T follicular helper cell (primary cell): Measurements from ENCODE around the gene MRPS6.

Experiments used
- DNase-seq: peaks from one replicate; pipeline ENCODE4 v3.0.0-alpha.2; 2020; ENCODE audit warnings: low read depth

Gene MRPS6

DNA sequence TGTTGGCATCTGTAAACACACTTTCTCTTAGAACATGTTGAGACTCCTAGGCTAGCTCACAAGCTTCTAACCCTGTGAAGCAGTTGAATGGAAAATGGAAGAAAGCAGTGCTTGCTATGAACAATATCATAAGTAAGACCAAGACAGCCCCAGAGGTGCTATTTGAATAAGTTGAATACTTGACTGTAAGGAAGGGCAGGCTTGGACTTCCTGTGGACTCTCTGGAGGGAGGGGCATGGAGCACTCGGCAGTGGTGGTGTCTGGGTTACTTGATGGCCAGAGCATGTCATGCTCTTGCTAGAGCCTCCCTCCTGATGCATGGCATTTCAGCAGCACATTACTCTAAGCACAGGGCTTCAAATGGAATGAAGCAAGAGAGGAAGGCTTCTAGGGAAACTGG, 60.0 kb downstream of the MRPS6 start:
- no peak for DNase-seq

DNA sequence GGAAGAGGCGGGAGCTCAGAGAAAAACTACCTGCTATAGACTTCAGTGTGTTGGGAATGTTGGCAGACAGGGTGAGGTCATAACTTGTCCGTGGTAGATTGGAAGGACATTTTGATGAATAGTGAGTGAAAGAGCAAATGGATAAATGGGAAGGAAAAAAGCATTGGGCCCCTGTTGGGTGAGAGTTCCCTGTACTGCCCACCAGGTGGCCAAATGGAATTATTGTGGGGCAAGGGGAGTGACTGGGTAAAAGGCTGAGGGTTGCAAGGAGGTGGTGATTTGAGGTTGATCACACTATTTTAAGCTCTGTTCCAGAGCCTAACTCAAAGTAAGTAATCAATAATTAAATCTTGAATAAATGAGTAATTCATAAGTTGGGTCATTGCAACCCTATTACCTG, 60.4 kb downstream of the MRPS6 start:
- no peak for DNase-seq

DNA sequence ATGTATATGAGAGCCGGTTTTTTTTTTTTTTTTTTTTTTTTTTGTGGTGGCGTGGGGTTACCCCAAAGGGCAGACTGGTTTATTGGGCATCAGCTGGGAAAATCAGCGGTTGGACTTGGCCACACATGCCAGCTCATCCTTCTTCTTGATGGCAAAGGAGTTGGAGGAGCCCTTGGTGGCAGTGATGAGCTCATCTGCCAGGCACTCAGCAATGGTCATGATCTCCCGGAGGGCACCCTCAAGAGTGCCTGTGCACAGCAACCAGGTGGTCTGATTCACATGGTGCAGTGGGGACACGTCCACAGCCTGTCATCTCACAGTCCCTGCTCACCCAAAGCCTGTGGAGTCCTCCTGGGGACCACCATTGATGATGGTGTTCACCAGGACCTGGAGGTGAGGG, 62.0 kb downstream of the MRPS6 start:
- DNase-seq = no peak

DNA sequence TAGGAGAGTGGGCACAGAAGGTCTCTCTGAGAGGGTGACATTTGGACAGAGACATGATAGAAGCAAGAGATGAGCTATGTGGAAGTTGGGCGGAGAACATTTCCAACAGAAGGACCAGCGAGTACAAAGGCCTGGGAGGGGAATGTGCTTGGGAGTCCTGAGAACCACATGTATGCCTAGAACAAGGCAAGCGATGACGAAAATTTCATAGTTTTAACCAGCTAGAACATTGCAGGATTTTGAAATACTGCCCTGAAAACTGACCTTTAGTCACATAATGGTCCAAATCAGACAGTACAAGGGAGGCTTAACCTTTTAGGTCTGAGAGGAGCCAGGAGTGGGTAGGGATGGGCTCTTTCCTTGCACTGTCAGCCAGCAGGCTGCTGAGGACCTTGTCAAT, 68.0 kb downstream of the MRPS6 start:
- DNase-seq = no peak

DNA sequence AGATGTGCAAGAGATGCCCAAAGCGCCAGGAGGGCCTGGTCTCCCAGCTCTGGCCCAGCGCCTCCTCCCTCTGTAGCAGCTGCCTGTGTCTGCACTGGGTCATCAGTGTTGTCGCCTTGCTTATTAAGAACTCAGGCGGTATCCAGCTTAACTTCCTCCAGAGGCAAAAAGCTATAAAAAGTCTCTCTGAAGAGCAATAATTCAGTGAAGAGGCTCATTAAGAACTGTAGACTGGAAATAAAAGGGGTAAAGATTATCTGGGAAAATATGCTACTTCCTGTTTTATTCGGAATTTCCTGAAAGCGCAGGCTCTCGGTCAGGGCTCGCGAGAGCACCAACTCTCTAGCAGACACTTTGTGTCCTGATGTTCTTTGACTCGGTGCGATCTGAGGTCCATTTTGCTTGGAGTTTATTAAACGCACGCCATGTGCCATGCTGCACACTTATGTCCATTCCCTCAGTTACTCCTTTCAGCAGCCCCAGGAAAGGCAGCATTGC, 70.4 kb downstream of the MRPS6 start:
- no peak for DNase-seq

DNA sequence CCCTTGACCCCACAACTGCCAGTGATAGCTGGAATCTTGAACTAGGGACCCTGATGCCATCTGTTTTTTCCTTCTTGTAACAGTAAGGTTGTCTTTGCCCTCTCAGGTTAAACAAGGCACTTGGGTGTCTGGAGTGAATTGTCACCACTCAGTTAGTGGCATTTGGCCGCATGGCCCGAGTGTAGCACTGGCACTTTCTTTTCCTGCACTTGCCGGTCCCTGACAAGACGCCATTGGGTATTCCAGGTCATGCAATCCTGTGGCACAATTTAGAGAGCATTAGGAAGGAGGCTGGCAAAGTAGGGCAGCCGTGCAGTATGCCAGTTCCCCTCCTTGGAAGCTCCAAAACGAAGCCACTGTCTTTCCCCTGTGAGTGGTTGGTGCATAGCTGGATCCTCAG, 70.8 kb downstream of the MRPS6 start:
- no peak for DNase-seq

DNA sequence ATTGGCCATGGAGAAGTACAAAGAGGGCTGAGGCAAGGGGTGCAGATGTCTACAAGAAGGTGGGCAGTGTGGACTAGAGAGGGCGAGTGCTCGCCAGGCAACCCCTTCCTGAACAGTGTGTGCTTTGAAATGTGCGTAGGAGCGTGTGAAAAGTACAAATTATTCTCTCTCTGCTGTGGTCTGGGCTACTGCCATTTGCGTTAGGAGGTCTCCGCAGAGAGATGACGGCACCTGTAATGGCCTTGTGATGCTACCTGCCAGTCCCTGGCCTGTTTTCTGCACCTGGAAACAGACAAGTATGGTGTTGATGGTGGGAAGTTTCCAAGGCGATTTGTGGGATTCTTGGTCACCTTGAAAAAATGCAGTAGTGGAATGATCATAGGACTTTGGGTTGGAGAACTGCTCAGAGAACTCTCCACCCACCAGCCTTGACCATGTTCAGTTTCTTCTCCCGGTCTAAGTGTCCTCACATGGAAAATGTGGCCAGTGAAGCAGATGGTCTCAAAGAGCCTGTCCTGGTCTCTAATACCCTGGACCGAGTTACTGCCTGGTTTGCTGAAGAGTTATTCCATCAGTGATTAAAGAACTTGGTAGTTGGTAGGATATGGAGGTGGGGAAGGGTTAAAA, 74.5 kb downstream of the MRPS6 start:
- DNase-seq = no peak

DNA sequence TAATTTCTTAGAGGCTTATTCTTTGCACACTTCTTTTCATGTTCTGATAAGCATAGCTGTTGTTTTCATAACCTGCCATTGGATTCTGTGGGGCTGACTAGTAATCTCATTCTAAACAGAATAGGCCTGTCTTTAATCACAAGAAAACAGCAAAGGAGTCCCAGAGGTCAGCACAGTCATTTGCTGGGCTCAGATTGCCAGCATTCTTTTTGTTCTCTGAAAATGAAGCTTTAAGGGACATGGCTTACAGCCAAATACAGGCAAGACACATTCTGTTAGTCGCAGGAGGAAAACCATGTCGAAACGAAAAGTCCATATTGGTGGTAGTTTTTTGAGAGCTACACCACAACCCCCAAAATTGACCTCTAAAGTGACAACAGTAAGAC, 75.0 kb downstream of the MRPS6 start:
- DNase-seq = no peak

DNA sequence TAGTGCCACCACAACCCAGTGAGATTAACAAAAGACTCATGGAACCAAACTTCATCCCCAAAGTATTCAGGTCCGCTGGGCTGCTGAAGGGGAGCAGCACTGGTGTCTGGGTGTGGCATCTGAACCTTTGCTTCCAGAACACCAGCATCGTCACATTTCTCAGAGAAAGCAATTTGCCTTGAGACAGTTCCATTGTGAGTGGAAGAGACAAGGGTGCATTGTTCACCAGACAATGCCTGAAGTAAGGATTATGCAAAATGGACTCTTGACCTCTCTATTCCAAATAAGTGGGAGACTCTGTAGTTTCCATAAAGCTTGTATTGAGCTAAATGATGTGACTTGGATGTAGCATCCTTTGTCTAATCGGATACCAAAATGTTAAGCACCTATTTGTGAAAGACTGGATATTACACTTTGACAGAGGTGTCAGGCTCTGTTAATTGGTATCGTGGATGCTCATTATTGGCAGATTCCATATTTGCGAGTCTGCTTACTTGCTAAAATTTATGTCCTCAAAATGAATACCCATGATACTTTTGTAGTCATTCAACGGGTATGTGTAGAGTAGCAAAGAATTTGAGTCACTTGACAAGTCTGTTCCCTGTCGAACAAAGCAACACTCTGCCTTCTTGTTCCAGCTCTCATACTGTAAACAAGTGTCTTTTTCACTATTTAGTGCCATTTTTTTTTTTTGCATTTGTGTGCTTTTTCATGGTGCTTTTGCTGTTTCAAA, 75.6 kb downstream of the MRPS6 start:
- DNase-seq = no peak

DNA sequence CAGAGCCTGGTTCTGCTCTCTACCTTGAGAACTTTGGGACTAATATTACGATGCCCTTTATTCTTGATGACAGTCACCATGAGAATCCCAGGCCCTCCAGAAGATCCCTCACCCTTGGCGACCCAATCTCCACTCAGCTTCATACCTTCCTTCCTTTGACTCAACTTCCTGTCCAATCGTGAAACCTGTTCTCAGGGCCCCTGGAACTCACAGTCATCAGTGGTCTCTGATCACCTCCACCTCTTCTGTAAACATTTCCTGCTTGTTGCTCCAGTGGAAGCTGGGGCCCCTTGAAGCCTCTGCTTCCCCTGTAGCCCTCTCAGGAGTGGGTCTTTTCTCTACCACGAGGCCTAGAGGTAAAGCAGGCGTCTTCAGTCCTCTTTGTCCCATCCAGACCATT, 79.1 kb downstream of the MRPS6 start:
- no peak for DNase-seq

DNA sequence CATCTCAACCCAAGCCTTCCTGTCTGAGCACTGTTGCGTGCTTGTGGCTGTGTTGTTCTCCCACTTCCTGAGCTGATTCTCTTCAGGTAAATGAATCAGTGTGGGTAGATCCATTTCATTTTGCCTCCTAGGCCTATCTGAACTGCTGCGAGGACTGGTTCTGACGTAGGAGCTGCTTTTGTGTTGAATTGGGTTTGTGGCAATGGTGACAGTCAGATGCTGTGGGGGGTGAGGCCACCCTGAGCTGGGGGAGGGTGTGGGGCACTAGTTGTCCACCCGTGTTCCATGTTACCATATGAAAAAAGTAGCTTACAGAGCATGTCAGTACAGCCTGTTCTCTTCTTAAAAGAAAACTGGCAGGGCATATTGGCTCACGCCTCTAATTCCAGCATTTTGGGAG, 81.5 kb downstream of the MRPS6 start:
- DNase-seq = no peak

DNA sequence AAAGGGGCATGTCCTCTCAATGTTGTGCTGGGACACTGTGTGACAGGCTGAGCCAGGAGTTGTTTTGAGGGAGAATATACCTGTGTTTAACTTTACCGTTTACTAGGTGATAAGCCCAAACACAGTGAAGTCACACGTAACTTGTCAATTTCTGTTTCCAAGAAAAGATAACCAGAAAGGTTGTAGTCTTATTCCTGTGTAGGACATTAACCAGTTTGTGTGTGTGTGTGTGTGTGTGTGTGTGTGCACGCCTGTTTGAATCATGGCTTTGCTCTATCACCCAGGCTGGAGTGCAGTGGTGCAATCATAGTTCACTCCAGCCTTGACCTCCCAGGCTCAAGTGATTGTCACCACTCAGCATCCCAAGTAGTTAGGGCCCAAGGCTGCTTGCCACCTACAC, 83.6 kb downstream of the MRPS6 start:
- no peak for DNase-seq

DNA sequence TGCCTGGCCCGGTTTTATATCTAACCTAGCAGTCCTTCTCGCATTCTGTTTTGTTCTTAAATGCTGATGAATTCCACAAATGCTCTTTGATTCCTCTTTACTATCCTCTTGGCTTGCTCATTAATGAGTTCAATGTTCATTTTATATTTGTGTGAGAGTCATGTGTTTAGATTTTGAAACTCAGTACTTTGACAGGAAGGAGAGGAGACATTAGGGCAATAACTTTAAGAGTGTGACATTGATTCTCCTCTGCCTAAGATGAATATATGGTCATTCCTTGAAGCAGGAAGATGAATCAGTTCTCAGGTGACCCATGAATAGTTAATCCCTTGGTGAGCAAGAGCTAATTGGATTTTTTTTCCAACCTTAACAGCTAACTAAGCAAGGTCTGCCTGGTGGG, 84.1 kb downstream of the MRPS6 start:
- no peak for DNase-seq

DNA sequence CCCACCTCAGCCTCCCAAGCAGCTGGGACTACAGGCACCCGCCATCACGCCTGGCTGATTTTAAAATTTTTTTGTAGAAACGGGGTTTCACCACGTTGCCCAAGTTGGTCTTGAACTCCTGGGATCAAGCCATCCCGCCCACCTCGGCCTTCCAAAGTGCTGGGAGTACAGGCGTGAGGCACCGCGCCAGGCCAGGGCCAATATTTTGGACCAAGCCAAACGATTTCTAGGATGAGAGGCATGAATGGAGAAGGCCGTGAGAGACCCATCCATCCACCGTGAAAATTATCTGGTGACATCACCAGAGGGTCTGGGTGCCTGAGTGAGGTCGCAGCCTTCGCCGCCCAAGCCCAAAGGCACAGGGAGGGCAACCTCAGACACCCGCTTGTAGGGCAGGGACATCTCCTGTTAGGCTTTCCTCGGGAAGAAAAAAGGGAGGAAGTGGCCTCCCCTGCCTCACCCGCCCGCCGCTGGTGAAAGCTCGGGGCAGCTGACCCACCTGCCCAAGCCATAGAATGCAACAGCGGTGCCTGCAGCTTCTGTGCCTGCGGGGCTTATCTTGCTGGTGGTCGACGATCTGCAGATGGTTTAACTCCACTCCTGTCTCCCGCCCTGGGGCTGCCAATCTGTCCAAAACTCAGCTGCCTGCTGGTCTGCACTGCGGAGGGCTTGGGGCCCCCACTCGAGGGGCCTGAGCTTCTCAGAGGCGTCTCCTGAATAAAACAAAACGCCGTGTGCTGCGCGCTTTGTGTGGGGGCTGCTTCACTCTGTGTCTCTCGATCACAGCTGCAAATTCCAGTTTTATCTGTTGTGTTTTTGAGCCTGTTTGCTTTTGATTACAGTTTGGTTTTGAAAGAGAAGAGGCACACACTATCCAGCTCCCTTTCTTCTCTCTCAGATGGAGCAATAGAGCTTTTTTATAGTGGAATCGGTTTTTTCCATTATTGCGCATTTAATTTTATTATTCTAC, 85.8 kb downstream of the MRPS6 start:
- no peak for DNase-seq

DNA sequence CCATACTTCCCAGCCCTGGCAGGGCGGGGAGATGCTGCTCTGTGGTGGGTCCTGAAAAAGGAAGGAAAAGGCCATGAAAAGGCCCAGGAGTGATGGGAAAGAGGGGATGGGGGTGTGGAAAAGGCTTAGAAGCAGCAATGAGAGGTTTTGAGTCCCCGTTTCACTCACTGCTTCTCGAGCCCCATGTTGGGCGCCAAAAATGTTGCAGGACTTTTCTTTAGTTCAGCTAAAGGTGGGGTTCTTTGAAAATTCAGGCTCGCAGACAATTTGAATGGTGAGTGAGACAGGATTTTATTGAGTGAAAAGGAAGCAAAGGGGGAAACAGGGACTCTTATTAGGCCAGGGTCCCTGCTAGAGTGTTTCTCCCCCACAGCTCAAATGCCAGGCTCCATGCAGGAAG, 93.1 kb downstream of the MRPS6 start:
- DNase-seq = no peak

DNA sequence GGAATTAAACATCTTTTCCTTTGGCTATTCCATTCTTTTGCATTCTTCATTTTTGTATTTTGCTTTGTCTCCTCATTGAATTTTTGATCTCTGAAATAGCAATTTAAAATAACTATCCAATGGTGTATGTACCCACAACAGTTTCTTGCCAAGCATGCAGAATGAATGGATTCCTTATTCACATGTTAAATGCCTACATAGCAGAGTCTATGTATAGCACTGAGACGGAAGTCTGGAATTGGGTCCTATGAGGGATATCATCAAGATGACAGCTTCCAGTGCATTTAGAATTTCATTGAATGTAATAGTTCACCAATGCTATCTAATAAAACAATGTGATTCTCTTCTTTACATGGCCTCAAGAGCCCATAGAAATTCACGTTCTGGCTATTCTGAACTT, 97.5 kb downstream of the MRPS6 start:
- no peak for DNase-seq

DNA sequence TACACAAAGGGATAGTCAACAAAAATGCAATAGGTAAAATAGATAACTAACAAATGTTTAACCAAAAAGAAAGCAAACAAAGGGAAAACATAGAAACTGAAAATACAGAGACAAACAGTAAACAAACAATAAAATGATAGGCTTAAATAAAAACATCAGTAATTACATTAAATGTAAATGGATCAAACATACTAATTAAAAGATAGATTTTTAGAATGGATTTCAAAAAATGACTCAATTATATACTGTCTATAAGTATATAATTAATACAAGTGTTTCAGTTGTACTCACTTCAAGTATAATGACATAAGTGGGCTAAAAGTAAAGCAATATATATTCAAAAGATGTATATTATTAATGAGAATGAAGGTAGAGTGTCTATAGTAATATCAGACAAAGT, 101.1 kb downstream of the MRPS6 start:
- no peak for DNase-seq

DNA sequence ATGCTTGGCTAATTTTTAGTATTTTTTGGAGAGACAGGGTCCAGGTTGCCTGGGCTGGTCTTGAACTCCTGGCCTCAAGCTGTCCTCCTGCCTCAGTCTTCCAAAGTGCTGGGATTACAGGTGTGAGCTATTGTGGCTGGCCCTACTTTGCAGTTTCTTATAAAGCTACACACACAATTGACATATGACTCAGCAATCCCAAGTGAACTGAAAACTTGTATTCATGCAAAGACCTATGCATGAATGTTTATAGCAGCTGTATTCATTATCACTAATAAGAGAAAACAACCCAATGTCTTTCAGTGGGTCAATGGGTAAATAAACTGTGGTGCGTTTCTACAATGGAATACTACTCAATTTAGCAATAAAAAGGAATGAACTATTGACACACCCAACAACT, 103.1 kb downstream of the MRPS6 start:
- no peak for DNase-seq

DNA sequence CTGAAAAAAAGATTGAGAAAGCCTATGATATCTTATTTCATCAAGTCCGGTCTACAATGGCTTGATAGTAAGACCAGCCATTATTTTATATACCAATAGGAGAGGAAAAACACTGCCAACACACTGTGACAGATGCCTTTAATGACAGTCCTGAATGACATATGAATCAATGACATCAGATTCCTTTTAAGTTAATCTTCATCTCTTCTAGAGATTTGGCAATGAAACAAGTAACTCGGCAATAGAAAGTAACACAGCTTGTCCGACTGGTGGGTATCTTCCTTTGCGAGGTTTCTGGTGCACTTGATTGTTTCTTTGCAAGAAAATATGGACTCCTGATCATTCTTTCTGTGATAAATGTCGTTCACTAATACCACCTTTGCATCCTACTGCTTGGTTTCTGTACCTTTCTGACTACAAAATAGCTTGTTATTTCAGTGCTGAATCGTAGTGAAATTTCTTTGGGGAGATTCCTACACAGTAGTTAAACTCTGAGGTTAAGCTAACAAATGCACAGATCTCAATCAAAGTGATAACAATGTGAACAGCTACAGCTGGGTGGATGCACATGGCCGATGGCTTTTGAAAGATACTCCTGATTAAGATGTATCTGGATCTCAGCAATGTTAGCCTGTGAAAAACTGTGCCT, 104.7 kb downstream of the MRPS6 start:
- DNase-seq = no peak

DNA sequence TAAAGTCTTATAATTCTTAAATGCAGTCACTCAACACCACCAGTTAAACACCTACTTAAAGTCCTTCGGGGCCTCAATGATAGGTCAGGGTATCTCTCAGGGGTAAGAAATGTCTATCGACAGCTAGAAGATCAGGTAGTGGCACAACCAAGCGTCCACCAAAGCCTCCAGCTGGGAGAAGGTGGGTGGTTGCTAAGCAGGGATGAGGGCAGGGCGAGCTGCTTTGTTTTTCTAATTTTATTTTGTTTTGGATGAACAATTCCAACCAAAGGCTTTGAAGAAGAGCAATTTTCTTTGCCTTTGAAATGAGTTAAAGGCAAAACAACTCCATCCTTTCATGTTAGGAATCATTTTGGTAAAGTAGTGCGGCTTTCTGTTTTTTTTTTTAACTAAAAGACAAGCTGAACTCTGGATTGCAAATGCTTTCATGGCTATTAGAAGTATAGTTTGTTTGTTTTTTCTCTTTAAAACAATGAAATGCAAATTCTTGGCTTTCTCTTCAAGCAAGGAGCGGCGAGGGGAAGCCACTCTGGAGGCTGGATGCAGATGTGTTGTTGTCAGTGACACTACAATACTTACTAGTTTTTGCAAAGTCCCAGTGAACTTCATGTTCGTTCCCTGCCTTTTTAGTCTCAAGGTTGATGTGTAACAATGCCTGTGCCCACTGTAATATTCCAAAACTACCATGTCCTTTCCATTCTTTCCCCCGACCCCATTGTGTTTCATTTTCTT, 106.0 kb downstream of the MRPS6 start:
- no peak for DNase-seq

DNA sequence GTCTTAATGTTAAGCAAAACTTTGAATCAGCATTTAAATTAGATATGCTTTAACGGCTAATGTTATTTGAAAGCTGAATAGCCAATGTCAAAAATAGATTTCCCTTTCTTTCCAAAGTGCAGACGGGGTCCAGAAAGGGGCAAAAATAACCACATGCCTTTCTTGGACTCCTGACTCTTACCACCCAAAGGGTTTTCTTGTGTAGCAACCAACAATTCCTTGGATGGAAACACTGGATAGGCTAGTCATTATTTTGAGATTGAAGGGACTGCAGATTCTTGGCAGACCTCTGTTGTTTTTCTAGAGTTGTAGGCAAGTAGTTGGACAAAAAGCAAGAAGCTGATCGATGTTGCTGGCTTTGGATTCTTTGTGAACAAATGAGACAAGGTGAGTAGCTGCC, 107.0 kb downstream of the MRPS6 start:
- DNase-seq = no peak
